Adrenal gland (tissue), 12 donors: ENCODE data around the gene KAZN. TPM values are rescaled to one million over a fixed set of nuclear protein-coding genes. Genes with fewer than 3 reads are reported as not detected.

ENCODE experiments used
- DNase-seq, 7 donors: peaks; one replicate each; pipeline ENCODE4 v3.0.0-alpha.2; 2019 to 2020
- H3K27ac ChIP-seq, 5 donors: fragments of 200-600 bp; sonication (generic) in 4 of 5; 1 replicate in 3 of 5; 2 replicates in 2 of 5; pipeline versions ENCODE4 v1.5.1 to v1.8.0; 2016 to 2020; ENCODE audit warnings: mild to moderate bottlenecking in 1 of 5
- H3K27me3 ChIP-seq: fragments of 200-600 bp; 2 replicates; pipeline ENCODE4 v1.8.0; 2021
- H3K36me3 ChIP-seq, 2 donors: fragments of 200-600 bp; replicated peaks in 1 of 2; 1 replicate in 1 of 2; 2 replicates in 1 of 2; pipeline versions ENCODE4 v1.5.1 to v1.8.0; 2018 to 2022
- H3K4me1 ChIP-seq, 2 donors: fragments of 200-600 bp; replicated peaks in 1 of 2; 1 replicate in 1 of 2; 2 replicates in 1 of 2; pipeline versions ENCODE4 v1.5.1 to v1.8.0; 2018 to 2021
- H3K4me3 ChIP-seq, 4 donors: fragments of 200-600 bp; sonication (generic) in 3 of 4; one replicate each; pipeline ENCODE4 v1.5.1; 2016 to 2018
- H3K9me3 ChIP-seq, 3 donors: fragments of 200-600 bp; sonication (generic) in 1 of 3; replicated peaks in 1 of 3; 1 replicate in 2 of 3; 2 replicates in 1 of 3; pipeline versions ENCODE4 v1.5.1 to v1.8.0; 2016 to 2021
- POLR2A ChIP-seq, 2 donors: fragments of 450-650 bp; IDR thresholded peaks; one replicate each; pipeline ENCODE4 v1.6.1; 2017; ENCODE audit warnings: antibody characterized with exemption in 2 of 2, mild to moderate bottlenecking in 2 of 2, moderate library complexity in 1 of 2
- WGBS, 4 donors: extraction: QIAGEN DNeasy Blood & Tissue Kit in 2 of 4; methylation state at CpG; one replicate each; pipeline versions ENCODE4 v1.1.5 to v1.1.7; 2013 to 2017; 5-methylcytosine and 5-hydroxymethylcytosine counted together
- intact Hi-C, 2 donors: fragments of 100-400 bp; cut with DNase I; formaldehyde crosslinking; loops; one replicate each; pipeline versions ENCODE4 v1.14.1 to v1.15.0; 2022 to 2023
- polyA plus RNA-seq, 3 donors: library from polyadenylated mRNA; stranded (reverse); fragments of 200-250 nt in 2 of 3; fragments of 350-450 nt in 1 of 3; fragmentation: Illumina TruSeq in 1 of 3; extraction: RNeasy Lipid Tissue Mini Kit (QIAGEN cat#74804) in 1 of 3; gene quantifications; one replicate each; pipeline ENCODE4 v1.2.3, GENCODE V29; 2013 to 2014
- total RNA-seq, 9 donors: library from RNA; depleted of rRNA in 4 of 9; stranded (reverse); fragments of >200 nt in 4 of 9; fragments of 120-200 nt in 1 of 9; fragmentation: NEBNext Ultra II Directional in 1 of 9; extraction: Animal tissue kit (Norgen Biotek cat#: 25700) in 1 of 9; gene quantifications; one replicate each; pipeline versions ENCODE4 v1.1.0 to v1.2.4, GENCODE V29; 2013 to 2023
- TF ChIP-seq, protein P1 (sequence below), 6 experiments: fragments of 450-650 bp in 4 of 6; fragments of 200-600 bp in 2 of 6; sonication (generic) in 1 of 6; IDR thresholded peaks; 1 replicate in 5 of 6; 2 replicates in 1 of 6; pipeline versions ENCODE4 v1.5.1 to v1.8.0; 2016 to 2021; ENCODE audit warnings: antibody characterized with exemption in 6 of 6, mild to moderate bottlenecking in 2 of 6, moderate library complexity in 1 of 6
- donor health status: healthy with polysubstance abuse.
- donor health status: Bipolar disorder and iron deficiency.
- donor health status: DM: yes; HTN: yes; CAD: no.
- donor health status: DM: no; HTN: no; CAD: no.
- donor health status: DM: no; HTN: no; CAD: no.
- donor health status: DM: yes; HTN: yes; CAD: no.

Gene KAZN
- total and polyA plus RNA-seq, 12 donors: 5.9 to 63.4 (median 29.5) TPM

DNA sequence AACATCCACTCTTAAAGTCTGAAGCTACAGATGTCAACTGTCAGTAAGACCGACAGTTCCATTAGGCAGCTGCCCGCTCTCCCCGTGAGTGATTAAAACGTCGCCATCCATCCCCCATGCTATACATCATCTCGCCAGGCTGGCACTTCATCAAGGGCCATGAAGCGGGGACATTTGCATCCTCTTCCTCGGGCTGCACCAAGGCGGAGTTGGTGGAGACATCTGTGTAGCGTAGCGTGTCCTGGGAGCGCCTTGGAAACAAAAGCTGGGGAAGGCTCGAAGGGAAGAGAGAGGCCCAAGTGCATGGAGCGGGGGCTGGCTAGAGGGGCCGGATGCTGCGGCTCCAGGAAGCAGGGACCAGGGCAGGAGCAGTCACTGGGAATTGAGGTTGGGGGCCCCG is 250.1 kb downstream of the KAZN start:
- TF ChIP-seq, protein P1, sequence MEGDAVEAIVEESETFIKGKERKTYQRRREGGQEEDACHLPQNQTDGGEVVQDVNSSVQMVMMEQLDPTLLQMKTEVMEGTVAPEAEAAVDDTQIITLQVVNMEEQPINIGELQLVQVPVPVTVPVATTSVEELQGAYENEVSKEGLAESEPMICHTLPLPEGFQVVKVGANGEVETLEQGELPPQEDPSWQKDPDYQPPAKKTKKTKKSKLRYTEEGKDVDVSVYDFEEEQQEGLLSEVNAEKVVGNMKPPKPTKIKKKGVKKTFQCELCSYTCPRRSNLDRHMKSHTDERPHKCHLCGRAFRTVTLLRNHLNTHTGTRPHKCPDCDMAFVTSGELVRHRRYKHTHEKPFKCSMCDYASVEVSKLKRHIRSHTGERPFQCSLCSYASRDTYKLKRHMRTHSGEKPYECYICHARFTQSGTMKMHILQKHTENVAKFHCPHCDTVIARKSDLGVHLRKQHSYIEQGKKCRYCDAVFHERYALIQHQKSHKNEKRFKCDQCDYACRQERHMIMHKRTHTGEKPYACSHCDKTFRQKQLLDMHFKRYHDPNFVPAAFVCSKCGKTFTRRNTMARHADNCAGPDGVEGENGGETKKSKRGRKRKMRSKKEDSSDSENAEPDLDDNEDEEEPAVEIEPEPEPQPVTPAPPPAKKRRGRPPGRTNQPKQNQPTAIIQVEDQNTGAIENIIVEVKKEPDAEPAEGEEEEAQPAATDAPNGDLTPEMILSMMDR (IDR thresholded peaks at IDR 0.05): no peak
- TF ChIP-seq POLR2A (IDR thresholded peaks at IDR 0.05): no peak
- Histone ChIP-seq H3K9me3 (no peaks in the 10 kb centered on the region), H3K4me1 (no peaks in the 10 kb centered on the region), H3K4me3 (no peak overlapping the region), H3K27me3 (no peaks in the 10 kb centered on the region), H3K27ac (no peak overlapping the region), H3K36me3 (no peaks in the 10 kb centered on the region)
- intact Hi-C loops: no loop called here
- WGBS, 4 donors: 82 to 87% (median 85%) methylated on average over 17 of the region's 17 CpGs
- no peak for DNase-seq

DNA sequence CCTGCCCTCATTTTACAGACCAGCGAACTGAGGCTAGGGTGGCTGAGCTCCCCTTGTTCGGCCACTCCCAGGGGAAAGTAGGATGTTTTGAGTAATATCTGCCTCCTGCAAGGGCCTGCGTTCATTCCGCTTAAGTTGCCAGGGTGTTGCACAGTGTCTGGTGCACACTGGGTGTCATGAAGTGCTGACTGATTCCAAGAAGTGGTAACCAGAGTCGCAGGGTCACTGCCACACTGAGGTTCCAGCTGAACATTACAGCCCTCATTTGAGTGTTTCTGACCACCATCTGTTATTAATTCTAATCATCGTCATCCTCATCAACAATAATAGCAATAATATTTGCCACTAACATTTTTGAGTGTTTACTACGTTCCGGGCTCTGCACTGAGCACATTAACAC is 250.6 kb downstream of the KAZN start:
- Histone ChIP-seq H3K36me3 (no peaks in the 10 kb centered on the region), H3K27ac (no peak overlapping the region), H3K4me1 (no peaks in the 10 kb centered on the region), H3K27me3 (no peaks in the 10 kb centered on the region), H3K4me3 (no peak overlapping the region), H3K9me3 (no peaks in the 10 kb centered on the region)
- intact Hi-C loops: no loop called here
- no peak for TF ChIP-seq POLR2A (IDR thresholded peaks at IDR 0.05)
- TF ChIP-seq, protein P1 (IDR thresholded peaks at IDR 0.05): no peak
- no peak for DNase-seq
- WGBS, 4 donors: 83 to 93% (median 91%) methylated on average over 8 of the region's 8 CpGs

DNA sequence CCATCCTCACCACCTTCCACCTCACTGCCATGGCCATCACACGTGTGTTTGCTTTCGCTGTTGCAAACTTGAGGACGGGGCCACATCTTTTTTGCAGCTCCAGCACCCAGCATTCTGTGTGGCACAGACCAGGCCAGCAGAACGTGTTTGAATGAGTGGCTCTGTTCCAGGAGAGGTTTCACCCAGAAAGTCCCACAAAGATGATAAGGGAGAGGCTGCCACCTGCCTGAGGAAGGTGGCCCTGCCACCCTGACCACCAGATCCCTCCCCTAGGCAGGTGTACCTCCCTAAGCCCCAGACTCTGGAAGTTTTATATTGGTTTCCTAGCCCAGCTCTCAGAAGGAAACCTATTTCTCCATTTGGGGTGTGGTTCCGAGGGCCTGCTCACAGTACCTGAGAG is 252.1 kb downstream of the KAZN start:
- intact Hi-C loops: no loop called here
- Histone ChIP-seq H3K4me3 (no peak overlapping the region), H3K4me1 (no peaks in the 10 kb centered on the region), H3K36me3 (no peaks in the 10 kb centered on the region), H3K27ac (peak overlapping the region in 1 of 5 donors; percentile 29), H3K9me3 (no peaks in the 10 kb centered on the region), H3K27me3 (no peaks in the 10 kb centered on the region)
- WGBS, 4 donors: 63 to 76% (median 70%) methylated on average over 4 to 5 of the region's 5 CpGs
- TF ChIP-seq POLR2A (IDR thresholded peaks at IDR 0.05): no peak
- TF ChIP-seq, protein P1 (IDR thresholded peaks at IDR 0.05): peak in 1 of 6 experiments; percentile 9
- no peak for DNase-seq

DNA sequence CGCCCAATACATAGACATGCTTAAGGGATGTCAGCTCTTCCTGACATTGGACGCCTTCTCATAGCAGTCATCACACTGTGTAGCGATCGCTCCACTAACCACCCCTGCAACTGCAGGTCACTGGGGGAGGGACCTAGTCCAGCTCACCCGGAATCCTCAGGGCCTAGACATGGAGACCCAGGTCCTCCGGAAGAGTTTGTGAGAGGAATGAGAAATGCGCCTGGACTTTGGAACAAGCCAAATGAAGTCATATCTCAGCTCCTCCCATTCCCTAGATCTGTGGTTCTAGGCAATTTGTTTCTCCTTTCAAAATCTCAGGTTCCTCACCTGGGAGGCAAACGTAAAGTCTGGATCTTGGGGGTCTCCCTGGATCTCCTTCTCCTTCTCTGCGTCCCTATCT is 253.3 kb downstream of the KAZN start:
- H3K27ac ChIP-seq: no peak overlapping the region
- no peak overlapping the region for H3K4me3 ChIP-seq
- intact Hi-C loops: no loop called here
- TF ChIP-seq, protein P1 (IDR thresholded peaks at IDR 0.05): no peak
- no peak for TF ChIP-seq POLR2A (IDR thresholded peaks at IDR 0.05)
- H3K4me1 ChIP-seq: no peaks in the 10 kb centered on the region
- DNase-seq: no peak
- H3K36me3 ChIP-seq: no peaks in the 10 kb centered on the region
- 88 to 94% (median 91%) methylated on average over 8 to 9 of the region's 9 CpGs for WGBS, 4 donors
- no peaks in the 10 kb centered on the region for H3K27me3 ChIP-seq
- H3K9me3 ChIP-seq: no peaks in the 10 kb centered on the region
